Lower leg skin (tissue), 3 donors: ENCODE data around the gene FAM171A2.

ENCODE experiments used
- CTCF ChIP-seq, 3 donors: fragments of 450-650 bp; IDR thresholded peaks; one replicate each; pipeline ENCODE4 v1.5.1; 2016; ENCODE audit warnings: antibody characterized with exemption in 3 of 3, mild to moderate bottlenecking in 3 of 3, moderate library complexity in 2 of 3
- POLR2A ChIP-seq, 2 donors: fragments of 450-650 bp; IDR thresholded peaks; one replicate each; pipeline ENCODE4 v1.6.1; 2016 to 2017; ENCODE audit warnings: antibody characterized with exemption in 2 of 2, mild to moderate bottlenecking in 1 of 2, moderate library complexity in 1 of 2

- TF ChIP-seq CTCF (IDR thresholded peaks at IDR 0.05) (no peak), POLR2A (IDR thresholded peaks at IDR 0.05) (no peak)
These were observed 35.8 kb downstream of the FAM171A2 start for GRCh38 chr17:44327715-44328449.
